Peyer's patch (tissue), 4 donors: ENCODE results near the gene TMEM101.

Experiments used
- CTCF ChIP-seq, 6 experiments: fragments of 450-650 bp in 4 of 6; fragments of 200-600 bp in 2 of 6; sonication (generic) in 1 of 6; IDR thresholded peaks; one replicate each; pipeline ENCODE4 v1.5.1; 2017 to 2019; ENCODE audit warnings: antibody characterized with exemption in 6 of 6, mild to moderate bottlenecking in 3 of 6, moderate library complexity in 1 of 6
- POLR2A ChIP-seq, 2 donors: fragments of 450-650 bp; IDR thresholded peaks; one replicate each; pipeline ENCODE4 v1.5.1; 2017; ENCODE audit warnings: antibody characterized with exemption in 2 of 2, mild to moderate bottlenecking in 2 of 2, moderate library complexity in 2 of 2

- TF ChIP-seq POLR2A (IDR thresholded peaks at IDR 0.05) (no peak), CTCF (IDR thresholded peaks at IDR 0.05) (no peak)
Measured at GRCh38 chr17:44059101-44059892, 44.5 kb upstream of the TMEM101 start.
